Thyroid gland (tissue), 4 donors: ENCODE data around the gene CD6. TPM values are rescaled to one million over a fixed set of nuclear protein-coding genes. Genes with fewer than 3 reads are reported as not detected.

Experiments
- DNase-seq, 2 donors: peaks; one replicate each; pipeline ENCODE4 v3.0.0-alpha.2; 2019
- H3K27ac ChIP-seq, 3 donors: fragments of 200-600 bp; sonication (generic); 1 replicate in 2 of 3; 2 replicates in 1 of 3; pipeline ENCODE4 v1.5.1; 2016 to 2019; ENCODE audit warnings: mild to moderate bottlenecking in 1 of 3, moderate library complexity in 1 of 3
- H3K27me3 ChIP-seq: fragments of 200-600 bp; sonication (generic); one replicate; pipeline ENCODE4 v1.5.1; 2019
- H3K36me3 ChIP-seq, 2 donors: fragments of 200-600 bp; sonication (generic); one replicate each; pipeline ENCODE4 v1.5.1; 2016 to 2019
- H3K4me1 ChIP-seq, 2 donors: fragments of 200-600 bp; sonication (generic); one replicate each; pipeline ENCODE4 v1.5.1; 2017 to 2019
- H3K4me3 ChIP-seq, 3 donors: fragments of 200-600 bp; sonication (generic); replicated peaks in 1 of 3; 1 replicate in 2 of 3; 2 replicates in 1 of 3; pipeline ENCODE4 v1.5.1; 2016; ENCODE audit warnings: mild to moderate bottlenecking in 1 of 3
- H3K9me3 ChIP-seq: fragments of 200-600 bp; sonication (generic); one replicate; pipeline ENCODE4 v1.5.1; 2017
- POLR2A ChIP-seq, 2 donors: fragments of 450-650 bp; IDR thresholded peaks; one replicate each; pipeline ENCODE4 v1.6.1; 2017; ENCODE audit warnings: antibody characterized with exemption in 2 of 2, mild to moderate bottlenecking in 2 of 2, moderate library complexity in 1 of 2
- WGBS, 2 donors: methylation state at CpG; one replicate each; pipeline ENCODE4 v1.1.5; 2017; 5-methylcytosine and 5-hydroxymethylcytosine counted together
- intact Hi-C: fragments of 100-400 bp; cut with DNase I; formaldehyde crosslinking; loops from one replicate; pipeline ENCODE4 v1.15.1; 2023
- total RNA-seq, 4 donors: library from RNA; depleted of rRNA; stranded (reverse); fragments of >200 nt; gene quantifications; one replicate each; pipeline ENCODE4 v1.2.3, GENCODE V29; 2016
- TF ChIP-seq, protein P1 (sequence below), 6 experiments: fragments of 200-600 bp in 3 of 6; fragments of 450-650 bp in 3 of 6; sonication (generic) in 3 of 6; IDR thresholded peaks; one replicate each; pipeline ENCODE4 v1.5.1; 2016 to 2019; ENCODE audit warnings: antibody characterized with exemption in 6 of 6, mild to moderate bottlenecking in 2 of 6, inconsistent platforms in 1 of 6, moderate library complexity in 1 of 6

Gene CD6
- total RNA-seq, 4 donors from 2014 or later: 0.40 to 2.7 (median 0.69) TPM

DNA sequence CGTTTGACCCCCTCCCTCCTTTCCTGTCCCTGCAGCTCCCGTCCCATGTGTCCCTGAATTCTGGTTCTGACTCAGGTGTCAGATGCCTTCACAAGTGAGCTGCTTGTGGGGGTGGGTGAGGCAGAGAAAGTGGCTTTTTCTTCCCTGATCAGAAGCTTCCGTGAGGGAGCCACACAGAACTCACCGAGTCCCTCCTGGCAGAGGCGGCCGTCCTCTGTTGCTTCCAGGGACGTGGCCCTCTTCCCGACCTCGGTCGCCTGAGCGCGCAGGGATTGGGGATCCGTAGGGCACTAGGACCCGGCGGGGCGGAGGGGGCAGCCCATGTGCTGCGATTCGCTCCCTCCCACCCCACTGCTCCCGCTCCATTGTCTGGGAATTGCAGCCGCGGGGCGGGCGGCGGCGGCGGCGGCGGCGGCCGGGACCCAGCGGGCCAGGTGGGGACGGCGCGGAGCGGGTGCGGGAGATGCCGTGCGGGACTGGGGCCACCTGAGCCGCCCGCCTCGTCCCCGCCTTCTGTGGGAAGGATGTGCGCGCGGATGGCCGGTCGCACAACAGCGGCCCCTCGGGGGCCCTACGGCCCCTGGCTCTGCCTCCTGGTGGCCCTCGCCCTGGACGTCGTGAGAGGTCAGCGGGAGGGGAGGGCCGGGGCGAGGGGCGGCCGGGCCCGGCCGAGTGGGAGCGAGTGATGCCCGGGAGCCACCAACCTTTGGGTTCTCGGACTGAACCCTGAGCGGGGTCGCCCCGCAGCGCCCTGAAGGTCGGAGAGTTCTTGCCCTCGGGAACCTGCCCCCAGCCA is 47.2 kb upstream of the CD6 start, which contains the start of gene TMEM132A:
Gene TMEM132A (plus strand): TSS at position 351 of the 796 bp plus-strand sequence. CDS start 174 bp downstream, at position 525.
- TF ChIP-seq POLR2A (IDR thresholded peaks at IDR 0.05): no peak
- TF ChIP-seq, protein P1, sequence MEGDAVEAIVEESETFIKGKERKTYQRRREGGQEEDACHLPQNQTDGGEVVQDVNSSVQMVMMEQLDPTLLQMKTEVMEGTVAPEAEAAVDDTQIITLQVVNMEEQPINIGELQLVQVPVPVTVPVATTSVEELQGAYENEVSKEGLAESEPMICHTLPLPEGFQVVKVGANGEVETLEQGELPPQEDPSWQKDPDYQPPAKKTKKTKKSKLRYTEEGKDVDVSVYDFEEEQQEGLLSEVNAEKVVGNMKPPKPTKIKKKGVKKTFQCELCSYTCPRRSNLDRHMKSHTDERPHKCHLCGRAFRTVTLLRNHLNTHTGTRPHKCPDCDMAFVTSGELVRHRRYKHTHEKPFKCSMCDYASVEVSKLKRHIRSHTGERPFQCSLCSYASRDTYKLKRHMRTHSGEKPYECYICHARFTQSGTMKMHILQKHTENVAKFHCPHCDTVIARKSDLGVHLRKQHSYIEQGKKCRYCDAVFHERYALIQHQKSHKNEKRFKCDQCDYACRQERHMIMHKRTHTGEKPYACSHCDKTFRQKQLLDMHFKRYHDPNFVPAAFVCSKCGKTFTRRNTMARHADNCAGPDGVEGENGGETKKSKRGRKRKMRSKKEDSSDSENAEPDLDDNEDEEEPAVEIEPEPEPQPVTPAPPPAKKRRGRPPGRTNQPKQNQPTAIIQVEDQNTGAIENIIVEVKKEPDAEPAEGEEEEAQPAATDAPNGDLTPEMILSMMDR (IDR thresholded peaks at IDR 0.05): peak in 1 of 6 experiments; percentile 3
- no peaks in the 10 kb centered on the region for H3K9me3 ChIP-seq
- intact Hi-C loops: no loop called here
- H3K4me1 ChIP-seq: peaks cover 10 to 24% of the 10 kb centered on the region in 2 donors
- H3K27me3 ChIP-seq: peaks cover 5% of the 10 kb centered on the region
- no peak within 1 kb of the TSS for H3K27ac ChIP-seq
- peak within 1 kb of the TSS in 1 of 3 donors; percentile 47 for H3K4me3 ChIP-seq
- DNase-seq: peak; percentile 56 to 62
- H3K36me3 ChIP-seq: peaks cover 30 to 36% of the 10 kb centered on the region in 2 donors
- 0% methylated on average over 6 to 16 of the region's 69 CpGs for WGBS, 2 donors

- WGBS, 2 donors: 10 to 12% methylated on average over 23 to 35 of the region's 35 CpGs
- TF ChIP-seq, protein P1 (IDR thresholded peaks at IDR 0.05): no peak
- no peak for TF ChIP-seq POLR2A (IDR thresholded peaks at IDR 0.05)
- intact Hi-C loops: no loop called here
Observed at GRCh38 chr11:60924906-60925853, 46.3 kb upstream of the CD6 start.

GRCh38 chr11:60925868-60926267 is 45.6 kb upstream of the CD6 start:
- 45 to 56% methylated on average over 6 of the region's 6 CpGs for WGBS, 2 donors
- no peak for DNase-seq
- Histone ChIP-seq H3K9me3 (no peaks in the 10 kb centered on the region), H3K4me3 (no peak overlapping the region), H3K27me3 (peaks cover 5% of the 10 kb centered on the region), H3K36me3 (peaks cover 19 to 22% of the 10 kb centered on the region in 2 donors), H3K4me1 (peaks cover 10 to 24% of the 10 kb centered on the region in 2 donors), H3K27ac (no peak overlapping the region)
- TF ChIP-seq POLR2A (IDR thresholded peaks at IDR 0.05): no peak
- TF ChIP-seq, protein P1 (IDR thresholded peaks at IDR 0.05): no peak
- intact Hi-C loops: no loop called here

More at GRCh38 chr11:60924906-60925853, 46.3 kb upstream of the CD6 start:
- peaks cover 26 to 29% of the 10 kb centered on the region in 2 donors for H3K36me3 ChIP-seq
- H3K9me3 ChIP-seq: no peaks in the 10 kb centered on the region
- H3K27ac ChIP-seq: no peak overlapping the region
- peak overlapping the region in 1 of 3 donors; percentile 47 for H3K4me3 ChIP-seq
- DNase-seq: no peak
- peaks cover 5% of the 10 kb centered on the region for H3K27me3 ChIP-seq
- H3K4me1 ChIP-seq: peaks cover 10 to 24% of the 10 kb centered on the region in 2 donors

DNA sequence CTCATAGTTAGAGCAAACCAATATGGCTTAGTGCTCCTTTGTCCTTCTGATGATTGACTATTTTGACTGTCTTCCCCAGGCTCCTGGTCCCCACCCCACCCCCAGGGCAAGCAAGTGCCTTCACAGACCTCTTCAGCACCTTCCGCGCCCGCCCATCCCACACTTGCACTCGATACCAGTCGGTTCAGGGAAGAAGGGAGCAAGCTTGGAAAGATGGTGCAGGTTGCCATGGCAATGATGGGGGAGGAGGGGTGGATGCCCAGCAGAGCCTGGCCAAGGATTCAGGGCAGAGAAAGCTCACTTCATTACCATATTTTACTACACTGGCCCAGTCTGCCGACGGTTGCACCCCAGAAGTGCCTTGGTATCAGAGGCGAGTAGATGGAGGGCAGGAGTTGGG is 45.0 kb upstream of the CD6 start:
- H3K27me3 ChIP-seq: peaks cover 5% of the 10 kb centered on the region
- H3K9me3 ChIP-seq: no peaks in the 10 kb centered on the region
- TF ChIP-seq, protein P1 (IDR thresholded peaks at IDR 0.05): no peak
- TF ChIP-seq POLR2A (IDR thresholded peaks at IDR 0.05): no peak
- H3K4me3 ChIP-seq: no peak overlapping the region
- H3K36me3 ChIP-seq: peaks cover 13 to 16% of the 10 kb centered on the region in 2 donors
- no peak for DNase-seq
- intact Hi-C loops: no loop called here
- no peak overlapping the region for H3K27ac ChIP-seq
- peaks cover 10 to 24% of the 10 kb centered on the region in 2 donors for H3K4me1 ChIP-seq
- WGBS, 2 donors: 90 to 95% methylated on average over 8 of the region's 8 CpGs
